Measurements from ENCODE around the gene CACNA1A.
A peak's percentile ranks its signal among the peaks of the same experiment; 100 is the strongest.

CACNA1A gene

DNA sequence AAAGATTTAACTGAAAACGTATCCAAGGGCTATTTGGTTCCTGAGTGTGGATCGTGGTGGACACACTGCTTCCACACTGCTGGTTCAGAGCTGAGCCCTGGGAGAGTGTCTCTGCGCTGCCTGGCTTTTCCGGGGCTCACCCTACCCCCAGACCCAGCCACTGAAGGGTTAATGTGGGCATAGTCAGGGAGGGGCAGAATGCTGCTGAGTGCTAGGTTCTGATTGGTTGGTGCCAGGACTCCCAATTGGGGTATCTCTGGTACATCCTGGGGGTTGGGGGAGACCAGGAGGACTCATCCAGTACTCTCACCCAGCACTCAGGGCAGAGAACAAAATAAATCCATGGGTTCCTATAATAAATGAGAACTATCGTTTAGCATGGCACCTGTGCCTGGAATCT is 142.3 kb downstream of the CACNA1A start:
- DNase-seq (ENCODE audit: low spot score), result no peak

DNA sequence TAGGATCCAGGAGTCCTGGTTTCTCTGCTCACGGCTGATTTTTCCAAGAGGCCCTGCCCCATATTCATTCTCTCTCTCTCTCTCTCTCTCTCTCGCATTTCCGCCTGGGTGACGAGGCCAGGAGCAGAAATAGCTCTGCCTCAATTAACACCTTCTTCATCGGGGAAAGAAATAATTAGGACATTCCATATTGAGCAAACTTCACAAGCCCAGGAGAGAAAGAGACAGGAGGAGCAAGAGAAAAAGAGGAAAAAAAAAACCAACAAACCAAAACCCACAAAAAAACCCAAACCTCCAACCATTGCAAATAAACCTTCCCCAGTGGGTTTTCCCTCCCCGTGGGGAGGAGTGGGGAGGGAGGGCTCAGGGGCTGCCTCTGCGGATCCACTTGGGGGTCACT is 143.0 kb downstream of the CACNA1A start:
- DNase-seq (ENCODE audit: low spot score), result peak; percentile 63

DNA sequence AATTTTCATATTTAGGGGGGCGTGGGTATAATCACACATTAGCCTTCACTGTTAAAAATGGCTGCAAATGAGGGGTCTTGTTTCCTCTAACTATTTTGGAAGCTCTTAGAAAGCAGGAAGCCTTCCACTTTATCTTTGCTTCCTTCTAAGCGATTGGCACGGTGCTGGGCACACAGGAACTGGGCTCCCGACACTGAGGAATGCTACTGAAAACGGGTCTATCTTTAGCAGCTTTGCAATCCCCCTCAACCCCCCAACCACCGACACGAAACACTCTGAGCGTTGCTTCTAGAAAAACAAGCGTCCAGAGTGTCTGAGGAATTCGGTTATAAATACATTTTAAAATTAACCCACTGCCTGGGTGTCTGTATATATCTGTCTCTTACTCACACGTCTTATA is 143.6 kb downstream of the CACNA1A start:
- no peak for DNase-seq (ENCODE audit: low spot score)

DNA sequence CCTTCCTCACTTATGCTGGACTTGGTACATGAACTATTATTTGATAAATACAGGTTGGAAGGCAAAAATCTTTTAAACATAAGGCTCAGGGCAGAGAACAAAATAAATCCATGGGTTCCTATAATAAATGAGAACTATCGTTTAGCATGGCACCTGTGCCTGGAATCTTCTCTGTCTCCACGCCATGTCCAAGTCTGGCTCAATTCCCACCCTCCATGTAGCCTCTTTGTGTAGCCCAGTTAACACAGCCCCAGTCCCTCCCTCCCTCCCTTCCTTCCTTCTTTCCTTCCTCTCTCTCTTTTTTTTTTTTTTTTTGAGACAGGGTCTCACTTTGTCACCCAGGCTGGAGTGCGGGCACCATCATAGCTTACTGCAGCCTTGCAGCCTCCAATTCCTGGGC is 144.6 kb downstream of the CACNA1A start:
- DNase-seq (ENCODE audit: low spot score), result peak; percentile 65

DNA sequence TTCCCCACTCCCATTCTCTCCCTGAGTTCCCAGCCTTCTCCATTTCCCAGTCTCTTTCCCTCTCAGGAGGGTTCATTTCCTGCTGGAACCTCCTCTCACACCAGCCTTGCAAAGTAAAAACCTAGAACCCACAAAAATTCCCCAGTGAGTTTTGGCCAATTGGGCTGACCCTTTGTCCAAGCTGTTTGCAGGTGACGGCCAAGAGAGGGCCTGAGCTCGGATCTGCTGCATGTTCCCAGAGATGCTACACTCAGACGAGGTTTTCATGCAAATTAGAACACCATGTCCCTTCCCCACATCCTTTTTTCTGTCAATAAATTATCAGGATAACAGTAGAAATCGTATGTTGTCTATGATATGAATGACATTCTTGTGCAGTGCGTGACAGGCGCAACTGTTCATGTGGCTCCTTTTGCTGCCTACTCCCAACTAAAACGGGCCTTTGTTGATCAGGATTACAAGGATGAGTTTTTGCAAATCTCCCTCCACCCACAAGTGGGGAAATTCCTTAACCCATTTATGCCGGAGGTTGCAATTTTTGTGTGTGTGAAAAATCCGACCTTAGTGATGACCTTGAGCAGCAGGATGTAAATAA is 149.5 kb downstream of the CACNA1A start:
- DNase-seq (ENCODE audit: low spot score), result peak; percentile 38

DNA sequence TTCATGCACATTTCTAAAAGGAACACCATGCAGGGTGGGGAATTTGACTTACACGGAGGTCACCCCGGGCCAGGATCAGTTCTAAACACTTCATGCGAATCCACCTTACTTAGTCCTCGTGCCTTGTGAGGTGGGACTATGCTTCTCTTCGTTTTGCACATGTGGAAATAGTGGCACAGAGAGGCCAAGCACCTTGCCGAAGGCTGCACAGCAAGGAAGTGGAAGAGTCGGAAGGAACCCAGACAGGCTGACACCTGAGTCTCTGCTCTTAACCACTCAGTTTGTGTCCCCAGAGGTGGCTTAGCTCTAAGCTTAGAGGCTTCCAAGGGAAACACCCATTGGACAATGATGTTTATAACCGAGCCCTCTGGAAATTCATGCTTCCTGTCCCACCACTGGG is 150.1 kb downstream of the CACNA1A start:
- DNase-seq (ENCODE audit: low spot score), result no peak

DNA sequence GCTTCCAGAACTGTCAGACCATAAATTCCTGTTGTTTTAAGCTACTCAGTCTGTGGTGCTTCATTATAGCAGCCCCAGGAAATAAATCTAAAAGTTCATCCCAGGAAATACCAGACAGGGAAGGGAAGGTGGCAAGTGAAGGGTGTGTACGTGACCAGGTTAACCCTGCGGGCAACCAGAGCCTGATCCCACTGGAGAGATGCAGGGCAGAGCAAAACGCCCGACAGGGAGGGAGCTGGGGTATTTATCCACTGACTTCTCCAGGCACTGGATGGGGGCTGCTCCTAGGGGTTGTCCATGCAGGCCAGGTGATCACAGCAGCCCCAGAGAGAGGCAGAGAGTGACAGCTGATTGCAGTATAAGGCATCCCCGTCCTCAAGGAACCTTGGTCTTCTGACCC is 150.9 kb downstream of the CACNA1A start:
- DNase-seq (ENCODE audit: low spot score), result no peak

DNA sequence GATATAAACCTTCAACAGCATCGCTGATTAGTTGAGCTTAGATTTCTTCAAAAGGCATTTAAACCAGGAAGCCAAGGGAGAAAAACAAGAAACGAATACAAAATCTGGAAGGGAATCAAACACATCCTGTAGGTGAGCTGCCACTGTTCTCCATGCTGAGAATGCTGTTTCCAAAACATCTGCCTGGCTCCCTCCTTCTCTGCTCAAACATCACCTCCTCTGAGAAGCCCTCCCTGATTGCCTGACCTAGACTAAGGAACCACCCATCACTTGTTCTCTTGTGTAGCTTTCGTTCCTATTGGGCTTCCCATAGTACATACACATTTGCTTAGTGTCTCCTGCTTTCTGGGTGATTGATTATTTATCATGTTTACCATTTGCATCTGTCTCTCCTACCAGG is 152.7 kb downstream of the CACNA1A start:
- DNase-seq (ENCODE audit: low spot score), result no peak

DNA sequence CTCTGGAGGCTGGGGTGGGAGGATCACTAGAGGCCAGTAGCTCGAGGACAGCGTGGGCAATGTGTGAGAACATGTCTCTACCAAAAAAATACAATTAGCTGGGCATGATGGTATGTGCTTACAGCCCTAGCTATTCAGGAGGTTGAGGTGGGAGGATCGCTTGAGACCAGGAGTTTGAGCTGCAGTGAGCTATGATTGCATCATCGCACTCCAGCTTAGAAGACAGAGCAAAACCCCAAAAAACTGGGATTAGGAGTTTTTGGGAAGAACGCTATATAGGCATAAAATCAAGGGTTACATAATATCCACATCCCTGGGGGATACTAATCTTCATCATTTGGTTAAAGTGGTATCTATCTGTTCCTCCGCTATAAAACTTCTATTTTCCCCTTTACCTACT is 155.5 kb downstream of the CACNA1A start:
- DNase-seq (ENCODE audit: low spot score), result no peak

DNA sequence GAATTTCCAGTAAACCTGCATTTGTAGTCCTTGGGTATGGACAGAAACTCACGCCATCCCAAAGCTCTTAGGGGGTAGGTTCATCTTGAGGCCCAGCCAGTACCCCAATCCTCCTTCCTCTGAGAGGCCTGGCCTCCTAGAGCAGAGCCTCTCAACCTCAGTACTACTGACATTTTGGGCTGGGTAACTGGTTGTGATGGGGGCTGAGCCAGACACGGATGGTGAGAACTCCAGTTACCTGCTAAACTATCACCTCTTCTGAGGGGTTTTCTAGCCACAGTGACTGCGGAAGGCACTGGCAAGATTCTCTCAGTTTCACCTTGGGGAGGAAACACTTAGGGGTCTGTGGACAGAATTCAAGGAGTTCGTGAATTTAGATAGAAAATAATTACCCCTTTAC is 156.2 kb downstream of the CACNA1A start:
- DNase-seq (ENCODE audit: low spot score), result no peak

DNA sequence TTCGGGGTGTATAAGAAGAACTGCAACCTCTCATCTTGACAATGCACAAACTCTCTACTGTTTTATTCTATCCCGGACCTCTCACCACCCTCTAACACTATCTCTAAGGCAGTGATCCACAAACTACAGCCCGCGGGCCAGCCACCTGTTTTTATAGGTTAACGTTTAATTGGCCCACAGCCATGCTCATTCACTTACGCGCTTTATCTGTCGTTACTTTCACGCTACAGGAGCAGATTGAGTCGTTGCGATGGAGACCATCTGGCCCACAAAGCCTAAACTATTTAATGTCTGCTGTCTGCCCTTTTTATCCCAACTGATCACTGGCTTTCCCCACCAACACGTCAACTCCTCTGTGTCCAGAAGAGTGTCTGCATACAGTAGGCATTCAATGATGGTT is 158.9 kb downstream of the CACNA1A start:
- DNase-seq (ENCODE audit: low spot score), result peak; percentile 39

DNA sequence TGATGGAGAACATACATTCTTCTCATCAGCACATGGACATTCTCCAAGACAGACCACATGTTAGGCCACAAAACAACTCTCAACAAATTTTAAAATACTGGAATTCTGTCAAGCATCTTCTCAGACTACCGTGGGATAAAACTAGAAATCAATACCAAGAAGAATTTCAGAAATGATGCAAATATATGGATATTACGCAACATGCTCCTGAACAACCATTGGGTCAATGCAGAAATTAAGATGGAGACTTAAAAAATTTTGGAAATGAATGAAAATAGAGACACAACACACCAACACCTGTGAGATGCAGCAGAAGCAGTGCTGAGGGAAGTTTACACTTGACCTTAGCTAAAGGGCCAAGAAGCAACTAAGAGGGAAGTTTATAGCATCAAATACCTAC is 162.8 kb downstream of the CACNA1A start:
- DNase-seq (ENCODE audit: low spot score), result no peak

DNA sequence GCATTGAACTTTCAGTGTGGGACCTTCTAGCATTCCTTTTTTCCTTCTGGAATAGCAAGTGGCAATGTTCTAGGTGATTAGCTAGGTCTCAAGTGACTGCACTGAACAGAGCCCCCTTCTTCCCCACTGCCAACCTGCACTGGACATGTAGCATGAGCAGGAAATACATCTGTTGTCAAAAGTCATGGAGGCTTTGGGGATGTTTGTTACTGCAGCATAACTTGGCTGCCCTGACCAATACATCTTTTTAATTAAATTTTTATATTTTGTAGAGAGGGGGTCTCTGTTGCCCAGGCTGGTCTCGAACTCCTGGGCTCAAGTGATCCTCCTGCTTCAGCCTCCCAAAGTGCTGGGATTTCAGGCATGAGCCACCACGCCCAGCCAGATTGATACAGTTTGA is 163.6 kb downstream of the CACNA1A start:
- DNase-seq (ENCODE audit: low spot score), result no peak

DNA sequence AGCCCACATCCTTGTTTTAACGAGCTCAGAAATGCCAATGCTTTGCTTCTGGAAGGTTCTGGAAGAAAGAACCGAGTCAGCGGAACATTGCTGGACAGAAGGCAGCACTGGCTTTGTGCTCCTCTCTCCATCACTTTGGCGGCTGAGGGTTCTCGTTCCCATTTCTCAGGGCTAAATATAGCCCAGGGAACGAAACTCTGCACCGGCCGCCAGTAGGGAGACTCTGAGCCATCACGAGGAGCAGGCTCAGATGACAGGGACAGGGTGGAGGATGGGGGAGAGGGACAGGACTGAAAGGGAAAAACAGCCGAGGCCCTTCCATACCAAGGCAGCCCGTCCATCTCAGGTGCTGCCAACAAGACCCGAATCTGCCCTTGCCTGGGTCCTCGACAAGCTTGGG is 166.4 kb downstream of the CACNA1A start:
- peak; percentile 95 for DNase-seq (ENCODE audit: low spot score)

DNA sequence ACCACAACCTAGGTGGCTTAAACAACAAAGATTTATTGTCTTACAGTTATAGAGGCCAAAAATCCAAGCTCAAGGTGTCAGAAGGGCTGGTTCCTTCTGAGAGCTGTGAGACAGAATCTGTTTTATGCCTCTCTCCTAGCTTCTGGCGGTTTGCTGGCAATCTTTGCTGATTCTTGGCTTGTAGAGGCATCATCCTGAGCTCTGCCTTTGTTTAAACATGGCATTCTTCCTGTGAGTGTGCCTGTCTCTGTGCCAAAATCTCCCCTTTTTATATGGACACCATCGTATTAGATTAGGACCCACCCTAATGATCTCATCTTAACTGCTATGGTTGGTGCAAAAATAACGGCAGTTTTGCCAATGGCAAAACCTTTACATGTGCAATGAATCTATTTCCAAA is 169.1 kb downstream of the CACNA1A start:
- DNase-seq (ENCODE audit: low spot score), result no peak

DNA sequence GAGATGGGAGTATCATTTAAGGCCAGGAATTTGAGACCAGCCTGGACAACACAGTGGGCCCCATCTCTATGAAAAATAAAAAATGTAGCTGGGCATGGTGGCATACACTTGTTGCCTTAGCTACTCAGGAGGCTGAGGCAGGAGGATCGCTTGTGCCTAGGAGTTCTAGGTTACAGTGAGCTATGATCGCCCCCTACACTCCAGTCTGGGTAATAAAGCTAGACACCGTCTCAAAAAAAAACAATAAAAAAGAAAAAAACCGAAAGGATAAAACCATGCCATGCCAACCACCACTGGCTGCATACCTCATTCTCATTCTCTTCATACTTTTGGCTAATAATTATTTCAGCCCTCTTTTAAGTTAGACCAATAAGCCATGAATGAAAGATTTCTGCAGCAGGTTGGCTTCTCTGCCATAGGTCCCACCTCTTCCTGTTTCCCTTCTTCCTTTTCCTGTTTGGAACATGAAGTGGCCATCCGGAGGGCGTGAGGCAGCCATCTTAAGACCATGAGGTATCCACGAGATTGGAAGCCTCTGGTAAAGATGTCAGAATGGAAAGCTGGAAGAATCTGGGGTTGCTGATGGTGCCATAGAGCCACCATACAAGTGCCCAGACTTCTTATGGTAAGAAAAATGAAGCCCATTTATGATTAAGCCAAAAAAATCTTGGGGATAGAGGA is 171.3 kb downstream of the CACNA1A start:
- DNase-seq (ENCODE audit: low spot score), result no peak

DNA sequence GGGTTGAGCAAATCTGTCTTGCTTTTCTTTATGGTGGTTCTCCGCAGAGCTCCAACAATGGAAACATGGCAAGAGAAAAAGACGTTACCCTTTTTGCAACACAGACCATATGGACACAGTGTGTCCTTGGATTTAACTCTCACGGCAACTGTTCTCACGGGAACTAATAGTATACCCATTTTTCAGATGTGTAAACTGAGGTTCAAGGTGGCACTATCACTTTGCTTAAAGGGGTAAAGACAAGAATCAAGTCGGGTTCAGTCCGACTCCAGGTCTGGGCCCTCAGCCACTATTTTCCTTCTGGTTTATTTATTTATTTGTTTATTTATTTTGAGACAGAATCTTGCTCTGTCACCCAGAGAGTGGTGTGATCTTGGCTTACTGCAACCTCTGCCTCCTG is 176.0 kb downstream of the CACNA1A start:
- no peak for DNase-seq (ENCODE audit: low spot score)

DNA sequence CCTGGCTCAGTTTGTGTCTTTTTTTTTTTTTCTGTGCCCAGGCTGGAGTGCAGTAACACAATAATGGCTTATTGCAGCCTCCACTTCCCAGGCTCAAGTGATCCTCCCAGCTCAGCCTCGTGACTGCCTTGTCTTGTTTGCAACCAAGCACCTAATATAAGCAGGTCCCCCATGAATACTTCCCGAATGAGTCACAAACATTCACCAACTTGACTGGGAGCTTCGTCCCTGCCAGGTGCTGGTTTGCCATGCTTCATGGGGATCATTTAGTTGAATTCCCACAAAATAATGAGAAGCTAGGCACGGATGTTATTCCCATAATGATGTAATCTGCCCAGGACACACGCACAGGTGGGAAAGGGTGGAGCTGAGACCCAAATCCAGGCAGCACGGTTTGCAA is 176.5 kb downstream of the CACNA1A start:
- no peak for DNase-seq (ENCODE audit: low spot score)

DNA sequence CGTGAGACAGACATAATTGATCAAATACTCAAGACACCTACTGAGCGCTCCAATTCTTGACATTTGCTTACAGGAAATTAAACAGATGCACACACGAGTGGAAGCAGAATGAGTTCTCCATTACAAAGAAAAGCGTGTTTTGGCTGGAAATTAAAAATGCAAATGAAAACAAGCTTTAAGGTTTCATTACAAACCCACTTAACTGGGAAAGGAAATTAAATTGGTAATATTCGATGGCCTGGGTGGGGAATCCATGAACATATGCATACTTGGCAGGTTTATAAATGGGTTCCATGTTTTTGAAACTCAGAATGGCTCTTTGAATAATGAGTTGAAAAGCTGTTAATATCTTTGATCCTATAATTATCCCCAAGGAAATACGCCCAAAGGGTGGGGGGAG is 178.0 kb downstream of the CACNA1A start:
- no peak for DNase-seq (ENCODE audit: low spot score)

DNA sequence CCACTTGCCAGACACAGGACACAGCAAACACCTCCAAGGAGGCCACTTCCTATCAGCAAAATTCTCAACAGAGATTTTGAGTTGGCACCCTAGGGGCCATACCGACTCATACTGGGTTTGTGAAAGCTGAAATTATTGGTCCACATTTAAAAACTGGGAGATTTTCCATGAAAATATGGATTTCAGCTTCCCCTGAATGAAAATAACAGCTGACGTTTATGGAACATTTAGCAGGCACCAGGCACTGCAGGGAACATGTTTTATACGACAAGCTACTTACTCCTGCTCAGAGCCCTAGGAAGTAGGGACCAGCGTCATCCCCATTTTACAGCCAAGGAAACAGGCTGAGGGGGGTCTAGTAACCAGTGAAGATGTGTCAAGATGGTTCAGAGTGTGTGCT is 186.8 kb downstream of the CACNA1A start:
- no peak for DNase-seq (ENCODE audit: low spot score)

DNA sequence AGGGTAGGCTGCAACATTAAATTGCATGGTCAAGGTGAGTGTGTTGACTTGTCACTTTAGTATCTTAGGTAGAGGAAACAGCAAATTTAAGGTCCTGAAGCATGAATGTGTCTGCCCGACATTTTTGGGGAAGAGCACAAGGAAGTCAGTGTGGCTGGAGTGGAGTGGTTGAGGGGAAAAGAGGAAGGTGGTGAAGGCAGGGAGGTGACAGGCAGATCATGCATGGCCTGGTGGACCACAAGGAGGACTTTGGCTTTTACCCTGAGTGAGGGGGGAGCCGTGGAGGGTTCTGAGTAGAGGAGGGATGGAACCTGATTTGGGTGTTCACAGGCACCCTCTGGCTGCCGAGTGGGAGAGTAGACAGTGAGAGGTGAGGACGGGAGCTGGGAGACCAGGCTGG is 188.1 kb downstream of the CACNA1A start:
- no peak for DNase-seq (ENCODE audit: low spot score)

DNA sequence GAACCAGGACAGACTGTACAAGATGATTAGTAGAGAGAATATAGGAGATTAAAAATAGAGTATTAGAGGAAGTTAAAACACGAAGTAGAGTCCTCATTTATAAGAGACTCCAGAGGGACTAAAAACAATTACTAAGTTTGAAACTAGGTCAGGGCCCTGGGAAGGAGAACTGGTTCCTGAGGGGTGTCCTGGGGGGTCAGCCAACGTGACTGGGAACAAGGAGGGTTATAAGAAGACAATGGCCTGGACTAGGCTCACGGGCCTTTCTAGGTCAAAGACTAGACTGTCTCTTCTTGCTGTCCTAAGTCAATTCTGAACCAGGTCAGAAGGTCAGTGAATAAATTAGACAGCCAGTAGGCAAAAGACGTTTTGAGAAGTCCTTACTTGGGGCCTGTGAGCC is 190.8 kb downstream of the CACNA1A start:
- no peak for DNase-seq (ENCODE audit: low spot score)

DNA sequence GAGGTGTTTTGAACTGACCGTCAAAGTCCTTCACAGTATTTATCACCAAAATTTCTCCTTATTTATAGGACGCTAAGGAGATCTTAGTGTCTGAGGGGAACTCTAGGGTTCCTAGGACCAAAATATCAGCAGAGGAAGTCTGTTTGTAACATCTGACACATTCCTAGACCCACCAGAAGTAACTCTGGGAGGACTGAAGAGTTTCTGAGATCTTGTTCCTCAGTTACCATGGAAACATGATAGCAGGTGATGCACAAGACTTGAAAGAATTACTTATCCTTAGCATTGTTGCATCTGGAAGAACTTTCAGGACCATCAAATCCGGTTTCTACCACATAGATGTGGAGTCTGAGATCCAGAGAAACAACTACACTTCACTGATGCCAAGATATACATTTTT is 191.5 kb downstream of the CACNA1A start:
- DNase-seq (ENCODE audit: low spot score), result no peak

DNA sequence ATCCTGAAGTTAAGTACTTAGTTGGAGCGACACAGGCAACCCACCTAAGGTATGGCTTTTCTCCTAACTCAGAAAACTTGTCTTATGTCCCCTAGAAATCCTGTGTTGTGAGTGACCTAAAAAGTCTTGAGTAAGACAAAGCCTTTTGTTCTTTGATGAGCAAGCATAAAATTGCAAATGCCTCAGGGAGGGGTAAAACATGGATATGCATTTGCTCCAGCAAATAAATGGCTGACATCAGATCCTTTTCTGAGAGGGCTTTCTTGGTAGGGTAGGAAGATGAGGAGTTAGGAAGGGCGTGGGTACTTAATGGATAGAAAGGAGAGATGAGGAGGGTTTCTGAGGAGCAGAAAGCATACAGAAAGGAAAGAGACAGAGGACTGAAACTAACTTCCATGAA is 192.4 kb downstream of the CACNA1A start:
- DNase-seq (ENCODE audit: low spot score), result no peak
